ENCODE measurements around the gene UBE2E2.

UBE2E2 gene

DNA sequence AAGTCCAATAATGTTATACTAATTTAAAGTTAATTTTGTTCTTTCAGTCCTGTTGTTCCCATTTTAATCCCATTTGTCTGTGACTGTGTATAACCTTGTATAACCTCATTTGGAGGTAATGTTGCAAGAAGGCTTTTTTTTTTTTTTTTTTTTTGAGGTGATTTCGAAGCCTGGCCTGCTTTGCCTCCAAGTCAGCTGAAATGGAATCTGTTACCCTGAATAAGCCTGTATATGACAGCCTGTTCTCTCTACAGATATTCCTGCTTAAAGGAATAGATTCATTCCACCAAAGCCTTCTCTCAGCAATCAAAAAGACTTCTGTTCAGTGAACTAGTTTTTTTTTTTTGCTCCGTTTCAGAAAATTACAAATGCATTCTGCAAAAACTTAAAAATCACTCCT lies 330.9 kb downstream of the UBE2E2 start:
- no peak overlapping the region for H3K27ac ChIP-seq (ENCODE audit: low read depth, low read length, poor library complexity, severe bottlenecking)
- no peaks in the 10 kb centered on the region for H3F3A ChIP-seq (ENCODE audit: insufficient read depth, low read length)
- H3K9me3 ChIP-seq (ENCODE audit: low read length): no peaks in the 10 kb centered on the region
- no peaks in the 10 kb centered on the region for H3K36me3 ChIP-seq (ENCODE audit: insufficient read depth, low read length)
- no peaks in the 10 kb centered on the region for H4K20me1 ChIP-seq (ENCODE audit: insufficient read depth, low read length)
- TF ChIP-seq, protein P1, sequence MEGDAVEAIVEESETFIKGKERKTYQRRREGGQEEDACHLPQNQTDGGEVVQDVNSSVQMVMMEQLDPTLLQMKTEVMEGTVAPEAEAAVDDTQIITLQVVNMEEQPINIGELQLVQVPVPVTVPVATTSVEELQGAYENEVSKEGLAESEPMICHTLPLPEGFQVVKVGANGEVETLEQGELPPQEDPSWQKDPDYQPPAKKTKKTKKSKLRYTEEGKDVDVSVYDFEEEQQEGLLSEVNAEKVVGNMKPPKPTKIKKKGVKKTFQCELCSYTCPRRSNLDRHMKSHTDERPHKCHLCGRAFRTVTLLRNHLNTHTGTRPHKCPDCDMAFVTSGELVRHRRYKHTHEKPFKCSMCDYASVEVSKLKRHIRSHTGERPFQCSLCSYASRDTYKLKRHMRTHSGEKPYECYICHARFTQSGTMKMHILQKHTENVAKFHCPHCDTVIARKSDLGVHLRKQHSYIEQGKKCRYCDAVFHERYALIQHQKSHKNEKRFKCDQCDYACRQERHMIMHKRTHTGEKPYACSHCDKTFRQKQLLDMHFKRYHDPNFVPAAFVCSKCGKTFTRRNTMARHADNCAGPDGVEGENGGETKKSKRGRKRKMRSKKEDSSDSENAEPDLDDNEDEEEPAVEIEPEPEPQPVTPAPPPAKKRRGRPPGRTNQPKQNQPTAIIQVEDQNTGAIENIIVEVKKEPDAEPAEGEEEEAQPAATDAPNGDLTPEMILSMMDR (IDR thresholded peaks at IDR 0.05; ENCODE audit: low read length): no peak
- no peak for TF ChIP-seq EZH2 (IDR thresholded peaks at IDR 0.05; ENCODE audit: borderline replicate concordance, low read length)
- H3K9ac ChIP-seq (ENCODE audit: low read length): no peak overlapping the region
- no peaks in the 10 kb centered on the region for H3K9me2 ChIP-seq (ENCODE audit: low read depth, low read length)
- no peak overlapping the region for H3K4me3 ChIP-seq (ENCODE audit: low read depth, low read length, poor library complexity, severe bottlenecking)
- no peak overlapping the region for H2AFZ ChIP-seq (ENCODE audit: low read length)
- H3K79me2 ChIP-seq (ENCODE audit: insufficient read depth, low read length): no peaks in the 10 kb centered on the region
- H3K4me2 ChIP-seq (ENCODE audit: low read length): no peak overlapping the region
- H3K27me3 ChIP-seq (ENCODE audit: insufficient read depth, low read length): no peaks in the 10 kb centered on the region
- H3K4me1 ChIP-seq (ENCODE audit: insufficient read depth, low read length, severe bottlenecking): peaks cover 7% of the 10 kb centered on the region

DNA sequence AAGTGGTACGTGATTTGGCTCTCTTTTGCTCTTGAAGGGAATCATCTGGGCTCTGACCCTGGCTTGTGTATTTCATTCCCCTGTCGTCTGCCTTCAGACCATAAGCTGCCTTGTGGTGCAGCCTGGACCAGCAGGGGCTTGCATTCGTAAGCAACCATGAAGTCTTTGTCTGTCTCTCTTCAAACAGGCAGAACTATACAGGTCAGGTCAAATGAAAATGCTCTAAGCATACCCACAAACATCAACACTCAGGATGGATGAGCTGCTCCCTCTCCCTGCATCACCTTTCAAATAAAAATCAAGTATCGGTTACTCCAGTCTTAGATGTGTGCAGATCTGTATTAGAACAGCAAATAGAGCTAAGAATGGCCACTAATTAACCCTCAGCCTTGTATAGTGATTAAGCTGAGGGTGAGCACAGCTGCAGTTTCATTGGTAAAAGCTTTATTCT lies 334.0 kb downstream of the UBE2E2 start:
- Histone ChIP-seq H4K20me1 (ENCODE audit: insufficient read depth, low read length) (no peaks in the 10 kb centered on the region), H3F3A (ENCODE audit: insufficient read depth, low read length) (no peaks in the 10 kb centered on the region), H3K9me2 (ENCODE audit: low read depth, low read length) (no peaks in the 10 kb centered on the region), H3K4me1 (ENCODE audit: insufficient read depth, low read length, severe bottlenecking) (no peaks in the 10 kb centered on the region), H3K9ac (ENCODE audit: low read length) (no peak overlapping the region), H3K27ac (ENCODE audit: low read depth, low read length, poor library complexity, severe bottlenecking) (no peak overlapping the region), H3K36me3 (ENCODE audit: insufficient read depth, low read length) (no peaks in the 10 kb centered on the region), H3K9me3 (ENCODE audit: low read length) (no peaks in the 10 kb centered on the region), H3K79me2 (ENCODE audit: insufficient read depth, low read length) (no peaks in the 10 kb centered on the region), H3K27me3 (ENCODE audit: insufficient read depth, low read length) (no peaks in the 10 kb centered on the region), H2AFZ (ENCODE audit: low read length) (no peak overlapping the region), H3K4me2 (ENCODE audit: low read length) (no peak overlapping the region), H3K4me3 (ENCODE audit: low read depth, low read length, poor library complexity, severe bottlenecking) (no peak overlapping the region)
- no peak for TF ChIP-seq EZH2 (IDR thresholded peaks at IDR 0.05; ENCODE audit: borderline replicate concordance, low read length)

DNA sequence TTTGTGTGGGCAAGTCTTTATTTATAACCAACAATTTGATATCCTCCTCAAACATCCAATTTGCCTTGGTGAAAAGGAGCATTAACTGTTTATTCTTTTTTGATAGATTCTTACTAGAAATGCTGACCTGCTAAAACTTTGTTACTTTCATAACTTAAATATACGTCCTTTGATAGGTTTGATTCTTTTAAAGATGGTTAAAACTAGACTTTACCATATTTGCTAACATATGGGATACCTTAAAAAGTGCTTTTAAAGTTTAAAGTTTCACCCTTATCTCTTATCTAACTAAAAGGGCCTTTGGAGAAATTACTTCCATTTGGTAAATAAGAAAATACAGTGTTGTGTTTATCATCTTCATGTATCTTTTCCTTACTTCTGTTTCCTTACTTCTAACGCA lies 336.1 kb downstream of the UBE2E2 start:
- Histone ChIP-seq H3K4me3 (ENCODE audit: low read depth, low read length, poor library complexity, severe bottlenecking) (no peak overlapping the region), H3F3A (ENCODE audit: insufficient read depth, low read length) (no peaks in the 10 kb centered on the region), H3K79me2 (ENCODE audit: insufficient read depth, low read length) (no peaks in the 10 kb centered on the region), H3K9ac (ENCODE audit: low read length) (no peak overlapping the region), H3K36me3 (ENCODE audit: insufficient read depth, low read length) (no peaks in the 10 kb centered on the region), H3K4me1 (ENCODE audit: insufficient read depth, low read length, severe bottlenecking) (no peaks in the 10 kb centered on the region), H3K9me2 (ENCODE audit: low read depth, low read length) (no peaks in the 10 kb centered on the region), H4K20me1 (ENCODE audit: insufficient read depth, low read length) (no peaks in the 10 kb centered on the region), H3K27me3 (ENCODE audit: insufficient read depth, low read length) (no peaks in the 10 kb centered on the region), H3K27ac (ENCODE audit: low read depth, low read length, poor library complexity, severe bottlenecking) (no peak overlapping the region), H3K9me3 (ENCODE audit: low read length) (no peaks in the 10 kb centered on the region), H3K4me2 (ENCODE audit: low read length) (no peak overlapping the region), H2AFZ (ENCODE audit: low read length) (no peak overlapping the region)
- TF ChIP-seq, protein P1 (IDR thresholded peaks at IDR 0.05; ENCODE audit: low read length): no peak
- no peak for TF ChIP-seq EZH2 (IDR thresholded peaks at IDR 0.05; ENCODE audit: borderline replicate concordance, low read length)

DNA sequence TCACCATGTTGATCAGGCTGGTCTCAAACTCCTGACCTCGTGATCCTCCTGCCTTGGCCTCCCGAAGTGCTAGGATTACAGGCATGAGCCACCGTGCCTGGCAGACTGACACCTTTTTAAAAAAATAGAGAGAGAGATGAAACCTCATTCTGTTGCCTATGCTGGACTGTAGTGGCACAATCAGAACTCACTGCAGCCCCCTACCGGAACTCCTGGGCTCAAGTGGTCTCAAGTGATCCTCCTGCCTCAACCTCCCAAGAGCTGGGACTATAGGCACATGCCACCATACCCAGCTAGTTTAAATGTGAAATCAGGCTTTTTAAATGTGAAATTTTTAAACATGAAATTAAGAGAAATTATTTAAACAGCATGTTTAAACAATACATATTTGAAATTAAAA lies 337.5 kb downstream of the UBE2E2 start:
- H3K27ac ChIP-seq (ENCODE audit: low read depth, low read length, poor library complexity, severe bottlenecking): no peak overlapping the region
- no peaks in the 10 kb centered on the region for H3K9me2 ChIP-seq (ENCODE audit: low read depth, low read length)
- H2AFZ ChIP-seq (ENCODE audit: low read length): no peak overlapping the region
- no peaks in the 10 kb centered on the region for H3F3A ChIP-seq (ENCODE audit: insufficient read depth, low read length)
- no peaks in the 10 kb centered on the region for H4K20me1 ChIP-seq (ENCODE audit: insufficient read depth, low read length)
- H3K9me3 ChIP-seq (ENCODE audit: low read length): no peaks in the 10 kb centered on the region
- TF ChIP-seq, protein P1 (IDR thresholded peaks at IDR 0.05; ENCODE audit: low read length): no peak
- TF ChIP-seq EZH2 (IDR thresholded peaks at IDR 0.05; ENCODE audit: borderline replicate concordance, low read length): no peak
- no peaks in the 10 kb centered on the region for H3K36me3 ChIP-seq (ENCODE audit: insufficient read depth, low read length)
- H3K4me1 ChIP-seq (ENCODE audit: insufficient read depth, low read length, severe bottlenecking): no peaks in the 10 kb centered on the region
- no peaks in the 10 kb centered on the region for H3K79me2 ChIP-seq (ENCODE audit: insufficient read depth, low read length)
- H3K4me3 ChIP-seq (ENCODE audit: low read depth, low read length, poor library complexity, severe bottlenecking): no peak overlapping the region
- no peak overlapping the region for H3K9ac ChIP-seq (ENCODE audit: low read length)
- H3K4me2 ChIP-seq (ENCODE audit: low read length): no peak overlapping the region
- H3K27me3 ChIP-seq (ENCODE audit: insufficient read depth, low read length): no peaks in the 10 kb centered on the region
